Fibroblast of lung (primary cell): Measurements from ENCODE around the gene NBPF3. TPM values are rescaled to one million over a fixed set of nuclear protein-coding genes. Genes with fewer than 3 reads are reported as not detected.
A peak's percentile ranks its signal among the peaks of the same experiment; 100 is the strongest.
"Not testable (repeated sequence)": the region's sequence is repeated elsewhere in the genome, so short reads cannot be mapped to it uniquely, and the experiment has no call there.

Source experiments
- DNase-seq, 2 donors: peaks; one replicate each; pipeline versions ENCODE4 v3.0.0 to v3.0.0-alpha.2; 2010; ENCODE audit warnings: low read depth in 2 of 2
- H2AFZ ChIP-seq: 2 replicates; pipeline ENCODE4 v1.5.1; 2012; ENCODE audit warnings: low read length, control low read depth, inconsistent platforms
- H3K27ac ChIP-seq: 2 replicates; pipeline ENCODE4 v1.5.1; 2011; ENCODE audit warnings: low read length, control low read depth; ENCODE audit not compliant: insufficient read depth
- H3K27me3 ChIP-seq: 2 replicates; pipeline ENCODE4 v1.5.1; 2011; ENCODE audit warnings: mild to moderate bottlenecking, low read length; ENCODE audit not compliant: control insufficient read depth, insufficient read depth
- H3K36me3 ChIP-seq: 2 replicates; pipeline ENCODE4 v1.5.1; 2011; ENCODE audit warnings: low read length; ENCODE audit not compliant: control insufficient read depth, insufficient read depth
- H3K4me1 ChIP-seq: 2 replicates; pipeline ENCODE4 v1.5.1; 2011; ENCODE audit warnings: low read length; ENCODE audit not compliant: control insufficient read depth, insufficient read depth; ENCODE audit errors: extremely low read depth
- H3K4me2 ChIP-seq: 2 replicates; pipeline ENCODE4 v1.5.1; 2011; ENCODE audit warnings: low read length, control low read depth; ENCODE audit not compliant: insufficient read depth; ENCODE audit errors: extremely low read depth
- H3K4me3 ChIP-seq, 4 experiments: fragments of 200-600 bp in 1 of 4; sonication (generic) in 1 of 4; replicated peaks in 1 of 4; 2 replicates each; pipeline ENCODE4 v1.5.1; 2011 to 2016; ENCODE audit warnings: low read length in 4 of 4, low read depth in 3 of 4, mild to moderate bottlenecking in 3 of 4, control low read depth in 2 of 4, inconsistent platforms in 1 of 4, mixed read lengths in 1 of 4; ENCODE audit not compliant: insufficient read depth in 1 of 4; ENCODE audit errors: control extremely low read depth in 1 of 4
- H3K79me2 ChIP-seq: 2 replicates; pipeline ENCODE4 v1.5.1; 2012; ENCODE audit warnings: mild to moderate bottlenecking, low read length, inconsistent platforms; ENCODE audit not compliant: control insufficient read depth, insufficient read depth
- H3K9ac ChIP-seq: 2 replicates; pipeline ENCODE4 v1.5.1; 2011; ENCODE audit warnings: mild to moderate bottlenecking, low read length, control low read depth; ENCODE audit not compliant: insufficient read depth
- H3K9me3 ChIP-seq: 2 replicates; pipeline ENCODE4 v1.5.1; 2012; ENCODE audit warnings: low read depth, low read length; ENCODE audit not compliant: control insufficient read depth, insufficient read depth
- H4K20me1 ChIP-seq: 2 replicates; pipeline ENCODE4 v1.5.1; 2011; ENCODE audit warnings: low read length; ENCODE audit not compliant: control insufficient read depth, insufficient read depth; ENCODE audit errors: extremely low read depth
- CTCF ChIP-seq, 2 donors: IDR thresholded peaks in 1 of 2; conservative IDR thresholded peaks in 1 of 2; 1 replicate in 1 of 2; 2 replicates in 1 of 2; pipeline ENCODE4 v1.5.1; 2011 to 2012; ENCODE audit warnings: low read length in 2 of 2, control low read depth in 1 of 2, inconsistent platforms in 1 of 2, low read depth in 1 of 2, mild to moderate bottlenecking in 1 of 2
- EZH2 ChIP-seq: IDR thresholded peaks from 2 replicates; pipeline ENCODE4 v1.5.1; 2012; ENCODE audit warnings: low read length, control low read depth, mild to moderate bottlenecking; ENCODE audit errors: missing control alignments
- polyA plus RNA-seq, 2 donors: library from polyadenylated mRNA; depleted of rRNA in 1 of 2; stranded (reverse) in 1 of 2; unstranded in 1 of 2; fragments of >200 nt; gene quantifications; 2 replicates each; pipeline ENCODE4 v1.2.1, GENCODE V29; 2011 to 2012; ENCODE audit warnings: missing spikeins in 1 of 2
- total RNA-seq: library from RNA; depleted of rRNA; stranded (reverse); fragments of >200 nt; gene quantifications from 2 replicates; pipeline ENCODE4 v1.2.1, GENCODE V29; 2014

NBPF3 gene
- total and polyA plus RNA-seq, 2 donors (not counting 1 experiment from before 2014, with no cell fraction given), result 20.4 to 35.0 TPM

DNA sequence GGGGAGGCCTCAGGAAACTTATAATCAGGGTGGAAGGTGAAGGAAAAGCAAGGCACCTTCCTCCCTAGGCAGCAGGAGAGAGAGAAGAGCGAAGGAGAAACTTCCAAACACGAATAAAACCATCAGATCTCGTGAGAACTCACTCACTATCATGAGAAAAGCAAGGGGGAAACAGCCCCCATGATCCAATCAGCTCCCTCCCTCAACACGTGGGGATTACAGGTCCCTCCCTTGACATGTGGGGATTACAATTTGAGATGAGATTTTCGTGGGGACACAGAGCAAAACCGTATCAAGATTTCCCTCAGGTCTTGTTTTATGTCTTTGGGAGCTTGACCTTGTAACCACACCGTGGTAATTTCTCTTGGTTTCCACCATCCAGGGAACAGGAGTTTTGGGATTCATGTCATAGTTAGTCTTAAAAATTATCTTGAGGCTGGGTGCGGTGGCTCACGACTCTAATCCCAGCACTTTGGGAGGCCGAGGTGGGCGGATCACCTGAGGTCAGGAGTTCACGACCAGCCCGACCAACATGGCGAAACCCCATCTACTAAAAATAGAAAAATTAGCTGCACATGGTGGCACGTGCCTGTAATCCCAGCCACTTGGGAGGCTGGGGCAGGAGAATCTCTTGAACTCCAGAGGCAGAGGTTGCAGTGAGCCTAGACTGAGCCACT is 47.2 kb upstream of the NBPF3 start:
- H4K20me1 ChIP-seq, result no peaks in the 10 kb centered on the region
- no peak overlapping the region for H3K9ac ChIP-seq
- no peak overlapping the region for H3K27ac ChIP-seq
- no peaks in the 10 kb centered on the region for H3K79me2 ChIP-seq
- no peaks in the 10 kb centered on the region for H3K4me1 ChIP-seq
- H3K9me3 ChIP-seq, result no peaks in the 10 kb centered on the region
- DNase-seq, result no peak
- H3K36me3 ChIP-seq, result no peaks in the 10 kb centered on the region
- H3K4me2 ChIP-seq, result no peak overlapping the region
- H2AFZ ChIP-seq, result no peak overlapping the region
- H3K27me3 ChIP-seq, result peaks cover 2% of the 10 kb centered on the region
- no peak overlapping the region for H3K4me3 ChIP-seq
- no peak for TF ChIP-seq EZH2
- TF ChIP-seq CTCF (conservative IDR thresholded peaks at IDR 0.05 in 1 of 2, IDR thresholded peaks at IDR 0.05 in 1 of 2; ENCODE audit: low read depth in 1 of 2, low read length in 2 of 2), result no peak

- no peak for TF ChIP-seq CTCF (conservative IDR thresholded peaks at IDR 0.05 in 1 of 2, IDR thresholded peaks at IDR 0.05 in 1 of 2; ENCODE audit: low read depth in 1 of 2, low read length in 2 of 2)
- TF ChIP-seq EZH2, result no peak
Measured at GRCh38 chr1:21396516-21396915, 43.4 kb upstream of the NBPF3 start.

DNA sequence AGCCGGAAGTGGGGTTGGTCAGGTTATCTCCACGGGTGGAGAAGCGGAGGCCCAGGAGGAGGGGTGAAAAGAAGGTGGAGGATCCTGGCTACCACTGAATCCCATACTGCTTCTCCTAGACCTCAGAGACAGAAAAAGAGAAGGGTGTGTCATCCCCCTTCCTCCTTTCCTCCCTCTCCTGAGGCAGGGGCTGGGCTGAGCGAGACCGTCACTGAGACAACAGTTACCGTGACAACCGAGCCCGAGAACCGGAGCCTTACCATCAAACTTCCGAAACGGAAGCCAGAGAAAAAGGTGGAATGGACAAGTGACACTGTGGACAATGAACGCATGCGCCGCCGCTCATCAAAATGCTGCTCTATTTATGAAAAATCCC is 42.1 kb upstream of the NBPF3 start:
- Histone ChIP-seq H3K4me3 (peak overlapping the region in 1 of 4 experiments; percentile 23), H4K20me1 (no peaks in the 10 kb centered on the region), H3K4me2 (no peak overlapping the region), H3K9ac (no peak overlapping the region), H3K36me3 (no peaks in the 10 kb centered on the region), H3K27ac (no peak overlapping the region), H3K9me3 (no peaks in the 10 kb centered on the region), H3K4me1 (no peaks in the 10 kb centered on the region), H3K79me2 (no peaks in the 10 kb centered on the region), H2AFZ (no peak overlapping the region), H3K27me3 (peaks cover 5% of the 10 kb centered on the region)
- peak in 1 of 2 donors; percentile 25 for DNase-seq
- TF ChIP-seq EZH2 (no peak), CTCF (conservative IDR thresholded peaks at IDR 0.05 in 1 of 2, IDR thresholded peaks at IDR 0.05 in 1 of 2; ENCODE audit: low read depth in 1 of 2, low read length in 2 of 2) (no peak)

More at GRCh38 chr1:21396516-21396915, 43.4 kb upstream of the NBPF3 start:
- no peaks in the 10 kb centered on the region for H4K20me1 ChIP-seq
- no peaks in the 10 kb centered on the region for H3K36me3 ChIP-seq
- H3K79me2 ChIP-seq, result no peaks in the 10 kb centered on the region
- H3K9me3 ChIP-seq, result no peaks in the 10 kb centered on the region
- H3K4me2 ChIP-seq, result no peak overlapping the region
- H3K9ac ChIP-seq, result no peak overlapping the region
- DNase-seq, result no peak
- H3K4me1 ChIP-seq, result no peaks in the 10 kb centered on the region
- H3K27ac ChIP-seq, result no peak overlapping the region
- peaks cover 6% of the 10 kb centered on the region for H3K27me3 ChIP-seq
- no peak overlapping the region for H3K4me3 ChIP-seq
- H2AFZ ChIP-seq, result no peak overlapping the region

DNA sequence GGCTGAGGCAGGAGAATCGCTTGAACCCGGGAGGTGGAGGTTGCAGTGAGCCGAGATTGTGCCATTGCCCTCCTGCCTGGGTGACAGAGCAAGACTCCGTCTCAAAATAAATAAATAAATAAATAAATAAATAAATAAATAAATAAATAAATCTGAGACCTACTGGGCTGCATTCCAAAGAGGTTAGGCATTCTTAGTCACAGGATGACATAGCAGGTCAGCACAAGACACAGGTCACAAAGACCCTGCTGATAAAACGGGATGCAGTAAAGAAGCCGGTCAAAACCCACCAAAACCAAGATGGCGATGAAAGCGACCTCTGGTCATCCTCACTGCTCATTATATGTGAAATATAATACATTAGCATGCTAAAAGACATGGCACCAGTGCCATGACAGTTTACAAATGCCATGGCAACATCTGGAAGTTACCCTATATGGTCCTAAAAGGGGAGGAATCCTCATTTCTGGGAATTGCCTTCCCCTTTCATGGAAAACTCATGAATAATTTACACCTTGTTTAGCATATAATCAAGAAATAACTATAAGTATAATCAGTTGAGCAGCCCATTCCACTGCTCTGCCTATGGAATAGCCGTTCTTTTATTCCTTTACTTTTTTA is 38.1 kb upstream of the NBPF3 start:
- not testable (repeated sequence) for DNase-seq, H2AFZ ChIP-seq, H3K9me3 ChIP-seq, H3K36me3 ChIP-seq, H3K27ac ChIP-seq, H3K4me3 ChIP-seq, H3K4me2 ChIP-seq, H3K27me3 ChIP-seq, H3K9ac ChIP-seq, H3K79me2 ChIP-seq, H4K20me1 ChIP-seq, H3K4me1 ChIP-seq
